Ishikawa (cell line): Measurements from ENCODE around the gene VIM.

Experiments
- CEBPB ChIP-seq: IDR thresholded peaks from 2 replicates; pipeline ENCODE4 v1.6.1; 2012
- CREB1 ChIP-seq: IDR thresholded peaks from 2 replicates; pipeline ENCODE4 v1.6.1; 2012; ENCODE audit warnings: low read depth
- EGR1 ChIP-seq: IDR thresholded peaks from 2 replicates; pipeline ENCODE4 v1.6.1; 2012
- EP300 ChIP-seq: IDR thresholded peaks from 2 replicates; pipeline ENCODE4 v1.6.1; 2012; ENCODE audit warnings: borderline replicate concordance
- FOXM1 ChIP-seq: IDR thresholded peaks from 2 replicates; pipeline ENCODE4 v1.6.1; 2012; ENCODE audit warnings: low read depth, borderline replicate concordance
- NFIC ChIP-seq: IDR thresholded peaks from 2 replicates; pipeline ENCODE4 v1.6.1; 2012
- RAD21 ChIP-seq: IDR thresholded peaks from 2 replicates; pipeline ENCODE4 v1.6.1; 2012; ENCODE audit warnings: low read depth
- TAF1 ChIP-seq: IDR thresholded peaks from 2 replicates; pipeline ENCODE4 v1.6.1; 2012; ENCODE audit warnings: low read depth, mild to moderate bottlenecking
- TCF12 ChIP-seq: IDR thresholded peaks from 2 replicates; pipeline ENCODE4 v1.6.1; 2012; ENCODE audit warnings: low read depth
- TEAD4 ChIP-seq: IDR thresholded peaks from 2 replicates; pipeline ENCODE4 v1.6.1; 2012
- YY1 ChIP-seq: IDR thresholded peaks from 2 replicates; pipeline ENCODE4 v1.6.1; 2012; ENCODE audit warnings: low read depth
- ZBTB7A ChIP-seq: IDR thresholded peaks from 2 replicates; pipeline ENCODE4 v1.6.1; 2012; ENCODE audit warnings: low read depth
- TF ChIP-seq, protein P1 (sequence below): IDR thresholded peaks from 2 replicates; pipeline ENCODE4 v1.6.1; 2012; ENCODE audit warnings: low read depth, mild to moderate bottlenecking
- TF ChIP-seq, protein P2 (sequence below): IDR thresholded peaks from 2 replicates; pipeline ENCODE4 v1.6.1; 2012
- TF ChIP-seq, protein P3 (sequence below): IDR thresholded peaks from 2 replicates; pipeline ENCODE4 v1.6.1; 2012

VIM gene

DNA sequence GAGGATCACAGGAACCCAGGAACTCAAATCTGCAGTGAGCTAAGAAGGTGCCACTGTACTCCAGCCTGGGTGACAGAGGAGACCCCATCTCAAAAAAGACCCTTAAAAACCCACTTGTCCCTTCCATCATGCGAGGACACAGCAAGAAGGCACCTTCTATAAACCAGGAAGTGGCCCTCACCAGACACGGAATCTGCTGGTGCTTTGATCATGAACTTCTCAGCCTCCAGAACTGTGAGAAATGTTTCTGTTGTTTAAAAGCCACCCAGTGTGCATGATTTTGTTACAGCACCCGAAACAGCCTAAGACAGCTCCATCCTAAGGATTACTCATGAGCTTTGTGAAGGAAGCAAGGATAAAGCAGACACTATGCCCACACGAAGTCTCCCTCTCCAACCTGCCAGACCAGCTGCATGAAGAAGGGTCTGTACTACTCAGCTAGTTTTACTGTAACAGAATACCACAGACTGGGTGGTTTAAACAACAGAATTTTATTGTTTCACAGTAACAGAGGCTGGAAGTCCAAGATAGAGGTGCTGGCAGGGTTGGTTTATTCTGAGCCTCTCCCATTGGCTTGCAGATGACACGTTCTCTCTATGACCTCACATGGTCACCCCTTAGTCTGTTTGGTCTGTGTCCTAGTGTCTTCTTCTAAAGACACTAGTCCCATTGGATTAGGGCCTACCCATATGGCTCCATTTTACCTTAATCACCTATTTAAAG lies 13.7 kb downstream of the VIM start:
- TF ChIP-seq EGR1 = no peak

DNA sequence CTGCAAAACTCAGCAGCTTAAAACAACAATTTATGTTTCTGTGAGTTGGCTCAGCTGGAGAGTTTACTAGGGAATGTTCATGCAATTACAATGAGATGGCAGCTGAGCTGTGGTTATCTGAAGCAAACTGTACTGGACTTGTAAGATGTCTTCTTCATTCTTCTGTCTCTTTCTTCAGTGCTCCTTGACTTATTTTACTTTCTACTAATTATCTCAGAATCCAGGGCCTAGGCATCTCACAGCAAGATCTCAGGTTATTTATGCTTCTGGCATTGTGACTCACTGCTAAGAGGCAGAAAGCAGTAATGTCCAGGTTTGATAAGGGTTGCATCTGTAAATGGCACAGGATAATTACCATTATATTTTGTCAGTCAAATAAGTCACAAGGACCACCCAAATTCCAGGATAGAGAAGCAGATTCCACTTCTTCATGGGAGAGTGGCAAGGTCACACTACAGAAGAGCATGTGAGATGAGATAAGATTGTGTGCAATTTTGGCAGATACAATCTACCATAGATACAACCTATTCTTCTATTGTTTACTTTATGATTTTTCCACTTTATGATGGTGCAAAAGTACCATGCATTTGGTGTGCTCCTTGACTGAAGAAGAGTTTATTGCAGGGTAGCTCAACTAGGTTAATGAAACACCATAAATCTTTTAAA lies 16.8 kb downstream of the VIM start:
- TF ChIP-seq TAF1 (no peak), TEAD4 (no peak), TCF12 (no peak), NFIC (no peak)
- TF ChIP-seq, protein P1, sequence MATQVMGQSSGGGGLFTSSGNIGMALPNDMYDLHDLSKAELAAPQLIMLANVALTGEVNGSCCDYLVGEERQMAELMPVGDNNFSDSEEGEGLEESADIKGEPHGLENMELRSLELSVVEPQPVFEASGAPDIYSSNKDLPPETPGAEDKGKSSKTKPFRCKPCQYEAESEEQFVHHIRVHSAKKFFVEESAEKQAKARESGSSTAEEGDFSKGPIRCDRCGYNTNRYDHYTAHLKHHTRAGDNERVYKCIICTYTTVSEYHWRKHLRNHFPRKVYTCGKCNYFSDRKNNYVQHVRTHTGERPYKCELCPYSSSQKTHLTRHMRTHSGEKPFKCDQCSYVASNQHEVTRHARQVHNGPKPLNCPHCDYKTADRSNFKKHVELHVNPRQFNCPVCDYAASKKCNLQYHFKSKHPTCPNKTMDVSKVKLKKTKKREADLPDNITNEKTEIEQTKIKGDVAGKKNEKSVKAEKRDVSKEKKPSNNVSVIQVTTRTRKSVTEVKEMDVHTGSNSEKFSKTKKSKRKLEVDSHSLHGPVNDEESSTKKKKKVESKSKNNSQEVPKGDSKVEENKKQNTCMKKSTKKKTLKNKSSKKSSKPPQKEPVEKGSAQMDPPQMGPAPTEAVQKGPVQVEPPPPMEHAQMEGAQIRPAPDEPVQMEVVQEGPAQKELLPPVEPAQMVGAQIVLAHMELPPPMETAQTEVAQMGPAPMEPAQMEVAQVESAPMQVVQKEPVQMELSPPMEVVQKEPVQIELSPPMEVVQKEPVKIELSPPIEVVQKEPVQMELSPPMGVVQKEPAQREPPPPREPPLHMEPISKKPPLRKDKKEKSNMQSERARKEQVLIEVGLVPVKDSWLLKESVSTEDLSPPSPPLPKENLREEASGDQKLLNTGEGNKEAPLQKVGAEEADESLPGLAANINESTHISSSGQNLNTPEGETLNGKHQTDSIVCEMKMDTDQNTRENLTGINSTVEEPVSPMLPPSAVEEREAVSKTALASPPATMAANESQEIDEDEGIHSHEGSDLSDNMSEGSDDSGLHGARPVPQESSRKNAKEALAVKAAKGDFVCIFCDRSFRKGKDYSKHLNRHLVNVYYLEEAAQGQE = no peak

DNA sequence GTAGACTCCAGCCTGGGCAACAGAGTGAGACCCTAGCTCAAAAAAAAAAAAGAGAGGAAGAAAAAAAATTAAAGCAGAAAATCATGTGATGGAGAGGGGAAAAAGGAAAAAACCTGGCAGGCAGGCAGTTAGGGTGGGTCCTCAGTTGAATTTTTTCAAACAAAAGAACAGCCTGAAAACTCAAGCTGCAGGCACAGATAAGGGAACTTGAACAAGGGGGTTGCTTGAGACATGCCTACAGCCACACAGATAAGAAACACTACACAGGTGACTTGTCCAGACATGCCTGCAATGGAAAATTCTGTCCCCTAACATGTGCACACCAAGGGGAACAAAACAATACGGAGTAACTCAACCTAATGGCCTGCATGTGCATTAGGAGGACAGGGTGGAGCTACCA lies 19.2 kb downstream of the VIM start:
- TF ChIP-seq RAD21 (no peak), TAF1 (no peak), CEBPB (no peak), YY1 (no peak), ZBTB7A (no peak), TEAD4 (no peak), CREB1 (no peak), NFIC (no peak), EGR1 (no peak), EP300 (no peak)
- TF ChIP-seq, protein P2, sequence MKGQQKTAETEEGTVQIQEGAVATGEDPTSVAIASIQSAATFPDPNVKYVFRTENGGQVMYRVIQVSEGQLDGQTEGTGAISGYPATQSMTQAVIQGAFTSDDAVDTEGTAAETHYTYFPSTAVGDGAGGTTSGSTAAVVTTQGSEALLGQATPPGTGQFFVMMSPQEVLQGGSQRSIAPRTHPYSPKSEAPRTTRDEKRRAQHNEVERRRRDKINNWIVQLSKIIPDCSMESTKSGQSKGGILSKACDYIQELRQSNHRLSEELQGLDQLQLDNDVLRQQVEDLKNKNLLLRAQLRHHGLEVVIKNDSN = no peak
- TF ChIP-seq, protein P1 = no peak

DNA sequence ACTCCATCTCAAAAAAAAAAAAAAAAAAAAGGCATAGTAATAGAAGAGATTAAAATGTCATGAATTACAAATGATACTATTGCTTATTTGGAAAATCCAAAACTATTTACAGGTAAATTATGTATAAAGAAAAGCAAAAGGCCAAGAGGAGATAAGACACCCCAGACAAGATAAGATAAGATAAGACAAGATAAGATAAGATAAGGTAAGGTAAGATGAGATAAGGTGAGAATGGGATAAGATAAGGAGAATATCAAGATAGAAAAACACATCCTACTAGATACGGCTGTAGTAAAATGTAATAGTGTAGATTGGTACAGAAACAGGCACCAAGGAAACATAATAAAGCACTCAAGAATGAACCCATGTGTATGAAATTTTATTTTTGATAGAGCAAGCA lies 20.9 kb downstream of the VIM start:
- TF ChIP-seq ZBTB7A (no peak), TAF1 (no peak), YY1 (no peak), EP300 (no peak), TEAD4 (no peak), CREB1 (no peak), FOXM1 (no peak)
- TF ChIP-seq, protein P3, sequence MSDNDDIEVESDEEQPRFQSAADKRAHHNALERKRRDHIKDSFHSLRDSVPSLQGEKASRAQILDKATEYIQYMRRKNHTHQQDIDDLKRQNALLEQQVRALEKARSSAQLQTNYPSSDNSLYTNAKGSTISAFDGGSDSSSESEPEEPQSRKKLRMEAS = no peak

DNA sequence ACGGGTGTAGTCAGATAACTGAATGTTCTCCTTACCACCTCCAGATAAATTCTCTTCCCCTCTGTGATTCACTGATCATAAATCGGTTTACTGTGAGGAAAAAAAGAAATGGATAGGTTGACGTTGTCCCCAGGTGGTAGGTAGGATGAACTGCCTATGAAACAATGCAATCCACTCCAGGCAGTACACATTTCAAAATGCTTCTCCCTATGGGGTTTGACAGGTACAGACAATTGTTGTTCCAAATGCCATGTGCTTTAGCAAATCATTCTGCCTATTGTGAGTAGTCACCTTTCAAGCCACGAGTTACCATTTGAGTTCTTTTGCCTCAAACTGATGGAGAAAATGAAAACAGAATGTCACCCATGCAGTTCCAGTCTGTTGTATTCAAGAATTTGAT lies 21.8 kb downstream of the VIM start:
- no peak for TF ChIP-seq TCF12
- TF ChIP-seq CEBPB = no peak
- no peak for TF ChIP-seq EP300
- TF ChIP-seq, protein P2 = no peak
- no peak for TF ChIP-seq RAD21
- no peak for TF ChIP-seq NFIC
- TF ChIP-seq, protein P1 = no peak
- no peak for TF ChIP-seq TAF1
- no peak for TF ChIP-seq ZBTB7A
- no peak for TF ChIP-seq FOXM1
- TF ChIP-seq EGR1 = no peak
- no peak for TF ChIP-seq YY1
- TF ChIP-seq TEAD4 = no peak
- no peak for TF ChIP-seq CREB1
- TF ChIP-seq, protein P3 = no peak
